Astrocyte (in vitro differentiated cells and primary cell): ENCODE measurements around the gene KCNK13.

Experiments
- CTCF ChIP-seq: IDR thresholded peaks from 2 replicates; pipeline ENCODE4 v1.5.1; 2011; ENCODE audit warnings: low read depth, mild to moderate bottlenecking, inconsistent platforms, low read length, moderate library complexity; ENCODE audit not compliant: insufficient read depth
- EZH2 ChIP-seq: IDR thresholded peaks from 2 replicates; pipeline ENCODE4 v1.6.1; 2012; ENCODE audit warnings: mild to moderate bottlenecking, low read length, inconsistent platforms; ENCODE audit not compliant: insufficient read depth

- TF ChIP-seq EZH2 = no peak
- no peak for TF ChIP-seq CTCF
Measured at GRCh38 chr14:90088176-90088575, 26.4 kb downstream of the KCNK13 start.
